ENCODE results near the gene TIMMDC1. TPM values are rescaled to one million over a fixed set of nuclear protein-coding genes. Genes with fewer than 3 reads are reported as not detected.

Gene TIMMDC1
- total and polyA plus RNA-seq, 2 of the 13 experiments (the other 11 are each of a cell fraction or from before 2014, with no cell fraction given), result 50.0 to 77.8 TPM

DNA sequence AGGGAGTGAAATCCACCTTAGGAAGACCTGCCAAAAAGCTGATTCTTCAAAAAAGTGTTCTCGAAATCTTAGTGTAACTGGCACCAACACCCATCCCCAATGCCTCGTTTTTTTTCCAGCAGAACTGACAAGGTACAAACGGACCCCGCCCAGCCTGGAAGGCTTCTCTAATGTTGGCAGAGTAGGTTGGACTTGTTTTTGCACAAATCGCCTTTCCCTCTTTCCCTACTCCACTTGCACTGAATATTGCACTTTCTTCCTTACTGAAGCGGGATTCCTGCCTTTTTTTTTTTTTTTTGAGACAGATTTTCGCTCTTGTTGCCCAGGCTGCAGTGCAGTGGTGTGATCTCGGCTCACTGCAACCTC lies 544 bp upstream of the TIMMDC1 start:
- POLR2A ChIA-PET, result interaction anchor here (0.6 to 5.4 kb wide), 19 partner anchors 9 to 1098 kb away, joined by 3 to 80 read pairs (median 5); partner anchors contain the start of genes B4GALT4, COX17, GSK3B and NDUFB4
- ATAC-seq, result peak; percentile 31
- 0% methylated on average over 8 of the region's 8 CpGs for WGBS (ENCODE audit: low lambda C conversion rate)
- peak; percentile 20 for DNase-seq (ENCODE audit: low spot score)
- H3K27me3 ChIP-seq (ENCODE audit: control insufficient read depth in 1 of 2, insufficient read depth in 2 of 2, low read length in 2 of 2), result no peaks in the 10 kb centered on the region; a peak in 1 of 5 replicates
- peaks cover 26% of the 10 kb centered on the region for H3K79me2 ChIP-seq (ENCODE audit: insufficient read depth, low read length)
- H3K27ac ChIP-seq (ENCODE audit: extremely low read length, insufficient read depth, low read length), result peak overlapping the region; percentile 97
- H4K20me1 ChIP-seq (ENCODE audit: insufficient read depth, low read length), result no peaks in the 10 kb centered on the region
- peaks cover 31% of the 10 kb centered on the region for H3K4me1 ChIP-seq (ENCODE audit: insufficient read depth, low read length)
- CTCF ChIA-PET (ENCODE audit: low intra/inter-chr PET ratio, low total read pairs), result no interaction called here
- intact Hi-C loops (cut with micrococcal nuclease; ENCODE audit: unreplicated experiment), result loop anchor here (1.0 kb wide), 2 partner anchors 29 to 35 kb away; partner anchors contain the start of gene TMEM39A
- peak overlapping the region; percentile 98 for H3K9ac ChIP-seq (ENCODE audit: insufficient read depth, low read depth, low read length)
- peak overlapping the region; percentile 63 to 97 (median 96) for H3K4me3 ChIP-seq (replicated peaks in 1 of 3; ENCODE audit: insufficient read depth in 1 of 3, low read depth in 2 of 3, low read length in 3 of 3)
- in situ Hi-C loops (cut with HindIII; ENCODE audit: extremely low pct_ligation_motif_present, low pct_unique_long_range_greater_than_20kb), result no loop called here
- H3K4me2 ChIP-seq (ENCODE audit: low read depth, low read length), result peak overlapping the region; percentile 78
- FAIRE-seq, result no peak
- no peak for TF ChIP-seq ZC3H4 (CRISPR knock-in tag; IDR thresholded peaks at IDR 0.05; ENCODE audit: borderline replicate concordance)
- TF ChIP-seq, protein P1, sequence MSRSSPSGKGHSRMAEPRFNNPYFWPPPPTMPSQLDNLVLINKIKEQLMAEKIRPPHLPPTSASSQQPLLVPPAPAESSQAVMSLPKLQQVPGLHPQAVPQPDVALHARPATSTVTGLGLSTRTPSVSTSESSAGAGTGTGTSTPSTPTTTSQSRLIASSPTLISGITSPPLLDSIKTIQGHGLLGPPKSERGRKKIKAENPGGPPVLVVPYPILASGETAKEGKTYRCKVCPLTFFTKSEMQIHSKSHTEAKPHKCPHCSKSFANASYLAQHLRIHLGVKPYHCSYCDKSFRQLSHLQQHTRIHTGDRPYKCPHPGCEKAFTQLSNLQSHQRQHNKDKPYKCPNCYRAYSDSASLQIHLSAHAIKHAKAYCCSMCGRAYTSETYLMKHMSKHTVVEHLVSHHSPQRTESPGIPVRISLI (CRISPR knock-in tag; IDR thresholded peaks at IDR 0.05; ENCODE audit: borderline replicate concordance), result 0 out of 2 replicates have a peak, but pooled peaks have one; percentile 19
- no peak overlapping the region for H2AFZ ChIP-seq (ENCODE audit: low read length)
- no peaks in the 10 kb centered on the region for H3K9me3 ChIP-seq (ENCODE audit: low read length)
- no peaks in the 10 kb centered on the region; a peak in 1 of 5 replicates for H3K36me3 ChIP-seq (replicated peaks in 1 of 2; ENCODE audit: control insufficient read depth in 1 of 2, insufficient read depth in 2 of 2, low read length in 2 of 2)
- TSS peak; percentile 95 for BruUV-seq (replicated peaks)

DNA sequence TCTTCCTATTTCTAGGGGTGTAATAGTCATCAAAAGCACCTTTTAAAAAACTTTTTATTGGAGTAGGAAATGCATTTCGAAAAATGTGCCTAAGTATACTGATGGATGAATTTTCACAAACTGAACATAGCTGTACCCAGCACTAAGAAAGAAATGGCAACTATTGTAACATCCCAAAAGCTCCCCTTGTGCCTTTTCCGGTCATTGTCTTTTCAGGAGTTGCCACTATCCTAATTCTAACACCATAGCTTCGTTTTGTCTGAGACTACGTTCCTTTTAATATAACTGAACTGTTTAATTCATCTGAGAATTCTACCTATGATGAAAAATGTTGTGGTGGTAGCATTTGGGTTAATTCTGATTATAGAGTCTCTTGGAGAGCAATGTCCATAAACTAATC lies 1.9 kb downstream of the TIMMDC1 start:
- Histone ChIP-seq H3K27ac (ENCODE audit: extremely low read length, insufficient read depth, low read length) (no peak overlapping the region), H2AFZ (ENCODE audit: low read length) (no peak overlapping the region), H3K27me3 (ENCODE audit: control insufficient read depth in 1 of 2, insufficient read depth in 2 of 2, low read length in 2 of 2) (no peaks in the 10 kb centered on the region; a peak in 1 of 5 replicates), H3K36me3 (replicated peaks in 1 of 2; ENCODE audit: control insufficient read depth in 1 of 2, insufficient read depth in 2 of 2, low read length in 2 of 2) (peaks cover 0 to 5% of the 10 kb centered on the region in 2 experiments; a peak in 3 of 5 replicates), H3K4me2 (ENCODE audit: low read depth, low read length) (peak overlapping the region; percentile 78), H3K9ac (ENCODE audit: insufficient read depth, low read depth, low read length) (no peak overlapping the region), H3K9me3 (ENCODE audit: low read length) (no peaks in the 10 kb centered on the region), H3K4me1 (ENCODE audit: insufficient read depth, low read length) (peaks cover 31% of the 10 kb centered on the region), H3K79me2 (ENCODE audit: insufficient read depth, low read length) (peaks cover 26% of the 10 kb centered on the region), H4K20me1 (ENCODE audit: insufficient read depth, low read length) (no peaks in the 10 kb centered on the region), H3K4me3 (replicated peaks in 1 of 3; ENCODE audit: insufficient read depth in 1 of 3, low read depth in 2 of 3, low read length in 3 of 3) (peak overlapping the region in 2 of 3 experiments; percentile 1 to 96; a peak in 1 of 6 replicates)
- DNase-seq (ENCODE audit: low spot score) (no peak), ATAC-seq (no peak), FAIRE-seq (no peak)
- intact Hi-C loops (cut with micrococcal nuclease; ENCODE audit: unreplicated experiment) (no loop called here), in situ Hi-C loops (cut with HindIII; ENCODE audit: extremely low pct_ligation_motif_present, low pct_unique_long_range_greater_than_20kb) (no loop called here)
- ChIA-PET CTCF (ENCODE audit: low intra/inter-chr PET ratio, low total read pairs) (no interaction called here), POLR2A (interaction anchor here (5.4 kb wide), 1 partner anchor 36 kb away, joined by 80 read pairs; the partner anchor contains the start of gene TMEM39A)
- BruUV-seq (replicated peaks), result no TSS peak
- 95% methylated on average over 4 of the region's 4 CpGs for WGBS (ENCODE audit: low lambda C conversion rate)
- TF ChIP-seq HNRNPH1 (optimal IDR thresholded peaks at IDR 0.05; ENCODE audit: low read depth, low read length) (no peak), DNMT3B (CRISPR knock-in tag; conservative IDR thresholded peaks at IDR 0.05) (no peak), KDM3A (CRISPR knock-in tag; IDR thresholded peaks at IDR 0.05; ENCODE audit: low read depth) (no peak), PHF21A (CRISPR knock-in tag; IDR thresholded peaks at IDR 0.05) (no peak), ZNF850 (CRISPR knock-in tag; conservative IDR thresholded peaks at IDR 0.05) (no peak), ZFP36 (IDR thresholded peaks at IDR 0.05; ENCODE audit: borderline replicate concordance, low read depth, low read length, partially characterized antibody) (no peak), ISL2 (CRISPR knock-in tag; IDR thresholded peaks at IDR 0.05) (no peak), SALL2 (CRISPR knock-in tag; IDR thresholded peaks at IDR 0.05) (no peak)
- TF ChIP-seq, protein P2, sequence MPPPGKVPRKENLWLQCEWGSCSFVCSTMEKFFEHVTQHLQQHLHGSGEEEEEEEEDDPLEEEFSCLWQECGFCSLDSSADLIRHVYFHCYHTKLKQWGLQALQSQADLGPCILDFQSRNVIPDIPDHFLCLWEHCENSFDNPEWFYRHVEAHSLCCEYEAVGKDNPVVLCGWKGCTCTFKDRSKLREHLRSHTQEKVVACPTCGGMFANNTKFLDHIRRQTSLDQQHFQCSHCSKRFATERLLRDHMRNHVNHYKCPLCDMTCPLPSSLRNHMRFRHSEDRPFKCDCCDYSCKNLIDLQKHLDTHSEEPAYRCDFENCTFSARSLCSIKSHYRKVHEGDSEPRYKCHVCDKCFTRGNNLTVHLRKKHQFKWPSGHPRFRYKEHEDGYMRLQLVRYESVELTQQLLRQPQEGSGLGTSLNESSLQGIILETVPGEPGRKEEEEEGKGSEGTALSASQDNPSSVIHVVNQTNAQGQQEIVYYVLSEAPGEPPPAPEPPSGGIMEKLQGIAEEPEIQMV (CRISPR knock-in tag; IDR thresholded peaks at IDR 0.05; ENCODE audit: low read depth), result no peak

All from HepG2 (cell line).